ENCODE measurements around the gene COG5. TPM values are rescaled to one million over a fixed set of nuclear protein-coding genes. Genes with fewer than 3 reads are reported as not detected.

Gene COG5
- total RNA-seq, 1 donor from 2014 or later, result 29.5 TPM

- no peak for DNase-seq
- Mint-ChIP-seq H3K4me3 (ENCODE audit: unreplicated experiment) (no peak overlapping the region), H3K9me3 (ENCODE audit: unreplicated experiment) (no peaks in the 10 kb centered on the region), H3K36me3 (ENCODE audit: unreplicated experiment) (no peaks in the 10 kb centered on the region), H3K27ac (ENCODE audit: unreplicated experiment) (no peak overlapping the region), H3K27me3 (ENCODE audit: unreplicated experiment) (no peaks in the 10 kb centered on the region), H3K4me1 (ENCODE audit: low read depth, unreplicated experiment) (no peaks in the 10 kb centered on the region)
- TF ChIP-seq, protein P1, sequence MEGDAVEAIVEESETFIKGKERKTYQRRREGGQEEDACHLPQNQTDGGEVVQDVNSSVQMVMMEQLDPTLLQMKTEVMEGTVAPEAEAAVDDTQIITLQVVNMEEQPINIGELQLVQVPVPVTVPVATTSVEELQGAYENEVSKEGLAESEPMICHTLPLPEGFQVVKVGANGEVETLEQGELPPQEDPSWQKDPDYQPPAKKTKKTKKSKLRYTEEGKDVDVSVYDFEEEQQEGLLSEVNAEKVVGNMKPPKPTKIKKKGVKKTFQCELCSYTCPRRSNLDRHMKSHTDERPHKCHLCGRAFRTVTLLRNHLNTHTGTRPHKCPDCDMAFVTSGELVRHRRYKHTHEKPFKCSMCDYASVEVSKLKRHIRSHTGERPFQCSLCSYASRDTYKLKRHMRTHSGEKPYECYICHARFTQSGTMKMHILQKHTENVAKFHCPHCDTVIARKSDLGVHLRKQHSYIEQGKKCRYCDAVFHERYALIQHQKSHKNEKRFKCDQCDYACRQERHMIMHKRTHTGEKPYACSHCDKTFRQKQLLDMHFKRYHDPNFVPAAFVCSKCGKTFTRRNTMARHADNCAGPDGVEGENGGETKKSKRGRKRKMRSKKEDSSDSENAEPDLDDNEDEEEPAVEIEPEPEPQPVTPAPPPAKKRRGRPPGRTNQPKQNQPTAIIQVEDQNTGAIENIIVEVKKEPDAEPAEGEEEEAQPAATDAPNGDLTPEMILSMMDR (IDR thresholded peaks at IDR 0.05; ENCODE audit: partially characterized antibody, unreplicated experiment), result no peak
These were observed 289.2 kb downstream of the COG5 start for GRCh38 chr7:107274506-107274905.

DNA sequence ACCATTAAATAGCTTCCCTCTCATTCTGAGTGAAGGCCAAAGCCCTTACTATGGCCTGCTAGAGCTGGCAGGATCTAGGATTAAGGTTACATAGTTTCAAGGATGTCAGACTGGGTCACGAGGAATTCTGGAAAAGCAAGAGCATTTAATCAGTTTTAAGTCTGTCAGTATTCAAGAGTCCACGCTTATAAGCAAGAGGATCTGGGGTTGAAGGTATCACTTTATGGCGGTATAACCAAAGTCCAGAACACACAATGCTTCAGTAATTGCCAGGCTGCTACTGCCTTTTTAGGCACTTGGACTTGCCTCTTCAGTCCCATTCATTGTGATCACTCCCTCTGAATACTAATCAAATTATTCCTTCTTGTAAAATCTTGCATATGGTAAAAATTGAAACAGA lies 293.9 kb downstream of the COG5 start:
- Mint-ChIP-seq H3K27me3 (ENCODE audit: unreplicated experiment) (no peaks in the 10 kb centered on the region), H3K4me3 (ENCODE audit: unreplicated experiment) (no peak overlapping the region), H3K36me3 (ENCODE audit: unreplicated experiment) (no peaks in the 10 kb centered on the region), H3K4me1 (ENCODE audit: low read depth, unreplicated experiment) (no peaks in the 10 kb centered on the region), H3K27ac (ENCODE audit: unreplicated experiment) (no peak overlapping the region), H3K9me3 (ENCODE audit: unreplicated experiment) (no peaks in the 10 kb centered on the region)
- DNase-seq, result no peak
- TF ChIP-seq, protein P1 (IDR thresholded peaks at IDR 0.05; ENCODE audit: partially characterized antibody, unreplicated experiment), result no peak

- TF ChIP-seq, protein P1 (IDR thresholded peaks at IDR 0.05; ENCODE audit: partially characterized antibody, unreplicated experiment), result no peak
- no peak for DNase-seq
- no peak overlapping the region for H3K4me3 Mint-ChIP-seq (ENCODE audit: unreplicated experiment)
- H3K27ac Mint-ChIP-seq (ENCODE audit: unreplicated experiment), result no peak overlapping the region
- H3K27me3 Mint-ChIP-seq (ENCODE audit: unreplicated experiment), result no peaks in the 10 kb centered on the region
- H3K9me3 Mint-ChIP-seq (ENCODE audit: unreplicated experiment), result no peaks in the 10 kb centered on the region
- no peaks in the 10 kb centered on the region for H3K36me3 Mint-ChIP-seq (ENCODE audit: unreplicated experiment)
- H3K4me1 Mint-ChIP-seq (ENCODE audit: low read depth, unreplicated experiment), result no peaks in the 10 kb centered on the region
These were observed 295.1 kb downstream of the COG5 start for GRCh38 chr7:107268594-107268993.

DNA sequence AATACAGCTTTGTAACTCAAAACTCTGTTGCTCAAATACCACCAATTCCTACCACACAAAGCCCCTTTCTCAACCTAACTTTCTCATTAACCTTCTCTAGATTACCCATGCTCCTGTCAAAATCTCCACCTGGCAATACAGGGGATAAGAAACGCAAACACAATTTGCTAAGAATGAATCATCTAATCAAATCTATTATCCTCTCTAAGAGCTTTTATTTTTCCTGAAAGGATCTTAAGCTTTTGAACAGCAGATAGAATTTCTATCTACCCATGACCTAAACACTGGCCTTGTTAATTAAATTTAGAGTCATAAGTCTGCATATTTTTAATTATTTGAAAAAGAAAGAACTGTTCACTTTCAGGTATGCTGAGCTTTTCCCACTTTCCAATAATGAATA lies 296.6 kb downstream of the COG5 start:
- no peaks in the 10 kb centered on the region for H3K9me3 Mint-ChIP-seq (ENCODE audit: unreplicated experiment)
- no peaks in the 10 kb centered on the region for H3K4me1 Mint-ChIP-seq (ENCODE audit: low read depth, unreplicated experiment)
- H3K36me3 Mint-ChIP-seq (ENCODE audit: unreplicated experiment), result no peaks in the 10 kb centered on the region
- TF ChIP-seq, protein P1 (IDR thresholded peaks at IDR 0.05; ENCODE audit: partially characterized antibody, unreplicated experiment), result no peak
- no peaks in the 10 kb centered on the region for H3K27me3 Mint-ChIP-seq (ENCODE audit: unreplicated experiment)
- no peak for DNase-seq
- no peak overlapping the region for H3K27ac Mint-ChIP-seq (ENCODE audit: unreplicated experiment)
- no peak overlapping the region for H3K4me3 Mint-ChIP-seq (ENCODE audit: unreplicated experiment)

GRCh38 chr7:107264723-107265122 lies 299.0 kb downstream of the COG5 start:
- Mint-ChIP-seq H3K4me3 (ENCODE audit: unreplicated experiment) (no peak overlapping the region), H3K4me1 (ENCODE audit: low read depth, unreplicated experiment) (no peaks in the 10 kb centered on the region), H3K9me3 (ENCODE audit: unreplicated experiment) (no peaks in the 10 kb centered on the region), H3K27me3 (ENCODE audit: unreplicated experiment) (no peaks in the 10 kb centered on the region), H3K27ac (ENCODE audit: unreplicated experiment) (no peak overlapping the region), H3K36me3 (ENCODE audit: unreplicated experiment) (no peaks in the 10 kb centered on the region)
- TF ChIP-seq, protein P1 (IDR thresholded peaks at IDR 0.05; ENCODE audit: partially characterized antibody, unreplicated experiment), result no peak
- DNase-seq, result no peak
